OCI-LY3 (cell line): Measurements from ENCODE around the gene GGT1.

Experiments used
- CTCF ChIP-seq: fragments of 200-600, 300-600 bp; sonication (generic); IDR thresholded peaks from 2 replicates; pipeline ENCODE4 v1.5.1; 2014; ENCODE audit warnings: antibody characterized with exemption, low read length, low read depth
- EZH2phosphoT487 ChIP-seq: fragments of 200-600 bp; shearing (Covaris generic); IDR thresholded peaks from 2 replicates; pipeline ENCODE4 v1.6.1; 2018; ENCODE audit warnings: antibody characterized with exemption, mixed run types, low read depth

GRCh38 chr22:24563246-24563645, 39.7 kb upstream of the GGT1 start:
- TF ChIP-seq CTCF = no peak
- no peak for TF ChIP-seq EZH2phosphoT487
